Right ventricle myocardium superior (tissue), 1 donor: ENCODE measurements around the gene PRPF19. TPM values are rescaled to one million over a fixed set of nuclear protein-coding genes. Genes with fewer than 3 reads are reported as not detected.
"Not testable (repeated sequence)": the region's sequence is repeated elsewhere in the genome, so short reads cannot be mapped to it uniquely, and the experiment has no call there.

Experiments
- ATAC-seq: fragments of 200-7000 bp; cut with Tn5 transposase; one replicate; pipeline ENCODE4 v1.9.1; 2020; ENCODE audit warnings: mild to moderate bottlenecking; ENCODE audit not compliant: poor library complexity
- DNase-seq: peaks from one replicate; pipeline ENCODE4 v3.0.0-alpha.2; 2020
- intact Hi-C: fragments of 100-400 bp; cut with DNase I; formaldehyde crosslinking; loops from one replicate; pipeline ENCODE4 v1.11.2; 2022
- total RNA-seq: library from RNA; stranded (reverse); fragmentation: NEBNext Ultra II Directional; extraction: Animal tissue kit (Norgen Biotek cat#: 25700); gene quantifications from one replicate; pipeline ENCODE4 v1.2.1, GENCODE V29; 2021
- donor health status: DM: no; HTN: yes; CAD: no; lungs with severe emphysema.

The PRPF19 gene
- total RNA-seq, 1 donor from 2014 or later, result 34.0 TPM

DNA sequence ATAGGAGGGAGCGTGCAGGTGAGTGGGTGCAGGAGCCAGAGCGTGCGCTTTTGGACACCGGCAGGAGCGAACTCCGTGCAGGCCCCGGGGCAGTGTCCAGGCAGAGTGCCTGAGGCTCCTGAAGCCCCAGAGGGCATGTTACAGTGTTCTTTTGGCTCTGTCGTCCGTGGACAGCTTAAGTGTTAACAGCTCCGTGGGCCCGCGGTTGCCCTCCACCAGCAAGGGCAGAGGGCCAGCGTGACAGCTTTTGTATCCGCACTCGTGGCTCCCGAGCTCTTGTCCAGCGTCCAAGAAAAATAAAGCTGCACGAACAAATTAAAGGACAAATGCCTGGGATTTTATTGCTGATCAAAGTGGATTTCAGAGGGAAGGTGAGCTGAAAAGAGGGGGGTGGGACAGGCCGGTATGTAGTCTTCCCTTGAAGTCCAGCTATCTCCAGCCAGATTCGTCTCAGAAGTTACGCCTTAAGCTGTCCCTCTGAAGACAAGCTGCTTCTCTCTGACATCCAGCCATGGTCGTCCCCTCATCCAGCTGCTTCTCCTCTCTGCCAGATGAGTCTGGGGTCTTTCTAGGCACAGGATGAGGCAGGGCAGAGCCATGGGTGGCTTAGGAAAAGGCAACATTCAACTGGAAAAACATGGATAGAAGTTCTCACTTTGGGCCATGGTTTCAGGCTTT, 6.6 kb upstream of the PRPF19 start:
- no peak for DNase-seq
- intact Hi-C loops, result no loop called here

DNA sequence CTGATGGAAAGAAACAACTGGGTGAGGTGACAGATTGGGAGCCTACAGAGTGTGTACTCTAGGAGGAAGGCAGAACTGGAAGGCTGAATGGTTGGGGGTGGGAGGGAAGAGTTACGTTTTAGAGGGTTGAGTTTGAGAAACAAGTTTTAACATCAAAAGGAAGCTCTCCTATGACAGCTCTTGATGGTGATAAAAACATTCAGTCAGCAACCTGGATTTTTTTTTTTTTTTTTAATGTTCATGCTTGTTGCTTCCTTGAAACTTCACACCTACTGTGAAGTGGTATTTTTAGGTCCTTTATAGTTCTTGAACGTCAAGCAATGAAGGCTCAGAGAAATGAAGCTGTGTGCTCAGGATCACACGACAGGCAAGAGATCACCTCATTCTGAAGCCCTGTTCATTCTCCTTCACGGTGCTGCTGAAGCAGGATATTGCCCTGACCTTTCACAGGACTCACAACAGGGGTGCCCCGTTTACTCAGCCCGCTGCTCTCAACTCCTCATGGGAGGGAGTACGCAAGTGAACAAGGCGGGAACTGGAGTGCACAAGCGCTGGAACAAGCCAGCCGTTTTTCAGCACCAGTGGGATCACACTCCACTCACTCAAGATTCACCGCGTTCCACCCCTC, 6.0 kb upstream of the PRPF19 start:
- ATAC-seq, result no peak
- DNase-seq, result no peak
- intact Hi-C loops, result no loop called here

More for the DNA sequence above, 6.6 kb upstream of the PRPF19 start:
- ATAC-seq, result no peak

DNA sequence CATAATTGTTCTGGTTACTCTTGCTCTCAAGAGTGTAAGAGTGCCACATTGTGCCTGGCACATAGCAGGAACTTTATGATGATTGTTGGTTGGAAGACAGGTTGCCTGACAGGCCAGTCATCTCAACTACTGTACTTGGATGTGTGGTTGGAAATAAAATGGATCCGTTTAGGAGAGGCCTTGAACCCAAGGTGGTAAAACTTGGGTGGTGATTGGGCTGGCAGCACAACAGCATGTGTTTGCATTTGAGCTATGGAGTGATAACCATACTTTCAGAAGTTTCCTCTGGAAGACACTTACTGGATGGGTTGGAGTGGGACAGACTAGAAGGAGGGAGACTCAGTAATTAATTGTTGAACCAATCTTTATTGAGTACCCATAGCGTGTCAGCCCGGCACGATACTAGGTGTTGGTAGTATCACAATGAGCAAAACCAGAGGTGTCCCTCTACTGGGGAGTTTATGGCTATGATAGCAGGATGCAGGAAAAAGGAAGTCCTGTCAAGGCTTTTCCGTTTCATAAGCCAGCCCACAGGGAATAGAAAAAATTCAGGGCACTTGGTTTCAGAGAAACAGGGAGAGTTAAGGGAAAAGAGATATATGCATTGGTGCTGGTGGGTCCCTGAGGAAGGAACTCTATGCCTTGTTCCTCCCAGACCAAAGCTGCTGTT, 4.5 kb upstream of the PRPF19 start:
- intact Hi-C loops, result no loop called here
- DNase-seq (no peak), ATAC-seq (no peak)

DNA sequence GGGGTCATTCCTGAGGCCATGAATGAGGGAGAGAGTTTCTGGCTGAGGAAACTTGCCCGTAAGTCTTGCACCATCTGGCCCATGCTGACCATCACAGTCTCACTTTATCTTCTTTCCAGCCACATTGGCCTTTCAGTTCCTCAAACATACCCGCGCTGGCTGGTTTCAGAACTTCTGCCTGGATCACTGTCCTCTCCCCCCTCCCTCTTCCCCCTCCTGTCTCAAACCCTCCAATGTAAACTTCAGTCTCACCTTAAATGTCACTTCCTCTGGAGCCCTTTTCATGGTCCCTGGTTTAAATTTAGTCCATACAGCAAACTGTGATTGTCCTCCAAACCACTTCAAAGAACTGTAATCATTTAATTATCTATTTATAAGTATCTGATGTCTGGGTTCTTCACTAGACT, 3.9 kb upstream of the PRPF19 start:
- intact Hi-C loops, result no loop called here
- DNase-seq (no peak), ATAC-seq (no peak)

- ATAC-seq, intact Hi-C loops, DNase-seq: not testable (repeated sequence)
These were observed 3.4 kb upstream of the PRPF19 start for GRCh38 chr11:60909680-60910280.

- DNase-seq (no peak), ATAC-seq (no peak)
- intact Hi-C loops, result no loop called here
These were observed 2.4 kb upstream of the PRPF19 start for GRCh38 chr11:60908803-60909202.

- intact Hi-C loops, result no loop called here
- no peak for ATAC-seq
- no peak for DNase-seq
These were observed 753 bp downstream of the PRPF19 start for GRCh38 chr11:60905551-60906113.

DNA sequence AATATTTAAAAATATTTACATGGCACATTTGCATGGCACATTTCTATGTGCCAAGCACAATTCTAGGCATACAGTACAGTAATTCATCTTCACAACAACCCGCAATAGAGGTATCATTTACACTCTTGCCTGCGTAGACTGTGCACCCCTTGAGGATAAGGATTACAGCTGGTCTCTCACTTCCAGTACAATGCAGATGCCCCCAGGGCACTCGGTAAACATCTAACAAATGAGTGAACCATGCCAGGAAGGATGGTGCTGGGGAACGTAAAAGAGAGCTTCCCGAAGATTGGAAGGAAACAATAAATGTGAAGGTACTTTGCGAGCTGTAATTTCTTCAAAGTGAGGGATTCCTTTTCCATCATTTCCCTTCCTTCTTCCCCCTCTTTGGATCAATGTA, 1.3 kb downstream of the PRPF19 start:
- ATAC-seq (no peak), DNase-seq (no peak)
- intact Hi-C loops, result no loop called here

- DNase-seq, result no peak
- ATAC-seq, result no peak
- intact Hi-C loops, result loop anchor here (5.0 kb wide), 1 partner anchor 125 kb away; no protein-coding TSS in a partner anchor
These were observed 3.8 kb downstream of the PRPF19 start for GRCh38 chr11:60902625-60903024.

GRCh38 chr11:60900673-60901404, 5.5 kb downstream of the PRPF19 start:
- DNase-seq (no peak), ATAC-seq (peak; percentile 29)
- intact Hi-C loops, result loop anchor here (5.0 kb wide), 1 partner anchor 124 kb away; no protein-coding TSS in a partner anchor

DNA sequence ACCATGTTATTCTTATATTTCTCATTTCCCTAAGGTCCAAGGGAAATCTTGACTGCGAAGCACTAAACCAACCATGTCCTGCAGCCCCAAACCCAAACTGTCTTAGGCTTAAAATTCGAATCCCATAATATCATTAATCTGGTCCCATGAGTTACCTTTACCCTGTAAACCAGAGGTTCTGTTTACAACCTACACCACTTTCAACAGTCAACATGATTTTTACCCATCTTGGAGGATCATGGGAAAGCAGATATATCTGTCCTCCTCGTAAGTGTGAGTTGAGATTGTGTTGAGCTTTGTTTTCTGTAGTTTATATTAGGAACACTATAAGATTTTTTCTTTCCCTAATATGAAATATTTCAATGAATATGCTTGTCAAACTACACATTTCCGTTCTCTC, 6.4 kb downstream of the PRPF19 start:
- DNase-seq (no peak), ATAC-seq (no peak)
- intact Hi-C loops, result loop anchor here (5.0 kb wide), 2 partner anchors 68 to 123 kb away; no protein-coding TSS in a partner anchor

DNA sequence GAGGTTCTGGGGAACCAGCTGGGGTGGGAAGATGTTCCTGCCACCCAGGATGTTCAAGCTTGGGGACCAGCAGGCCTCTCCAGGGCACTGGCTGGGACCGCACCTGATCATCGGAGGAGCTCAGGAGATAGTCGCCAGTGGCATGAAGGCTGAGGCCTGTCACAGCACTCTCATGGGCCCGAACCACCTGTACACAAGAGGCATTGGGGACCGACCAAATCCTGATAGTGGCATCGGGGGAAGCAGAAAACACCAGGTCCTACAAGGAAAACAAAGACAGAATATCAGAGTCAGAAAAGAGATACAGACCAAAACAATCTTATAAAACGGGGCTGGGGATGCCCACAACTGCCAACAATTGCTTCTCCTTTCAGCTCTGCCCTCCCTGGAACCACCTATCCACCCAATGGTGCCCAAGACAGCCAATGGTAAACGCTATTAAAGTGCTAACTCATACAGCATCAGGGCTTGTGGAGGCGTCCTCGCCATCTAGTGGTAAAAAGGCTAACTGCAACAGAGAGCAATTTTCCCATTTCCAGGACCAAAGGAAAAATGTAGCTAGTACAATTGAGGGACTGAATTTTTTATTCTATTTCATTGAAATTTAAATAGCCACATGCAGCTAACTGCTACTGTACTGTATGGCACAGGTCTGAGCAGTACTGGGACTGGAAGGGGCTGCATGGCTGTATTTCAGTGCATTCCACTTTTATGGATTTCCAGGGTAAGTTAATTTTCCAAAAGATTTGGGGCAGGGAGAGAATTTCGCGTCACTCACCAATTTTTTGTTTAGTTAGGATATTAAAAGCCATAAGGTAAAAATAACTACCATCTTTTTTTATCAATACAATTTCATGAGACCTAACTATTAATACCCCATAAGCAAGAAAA, 7.1 kb downstream of the PRPF19 start:
- ATAC-seq (peak; percentile 69), DNase-seq (no peak)
- intact Hi-C loops, result loop anchor here (5.0 kb wide), 1 partner anchor 67 kb away; no protein-coding TSS in a partner anchor

- ATAC-seq (no peak), DNase-seq (no peak)
- intact Hi-C loops, result loop anchor here (5.0 kb wide), 1 partner anchor 65 kb away; no protein-coding TSS in a partner anchor
These were observed 8.9 kb downstream of the PRPF19 start for GRCh38 chr11:60897496-60897895.

DNA sequence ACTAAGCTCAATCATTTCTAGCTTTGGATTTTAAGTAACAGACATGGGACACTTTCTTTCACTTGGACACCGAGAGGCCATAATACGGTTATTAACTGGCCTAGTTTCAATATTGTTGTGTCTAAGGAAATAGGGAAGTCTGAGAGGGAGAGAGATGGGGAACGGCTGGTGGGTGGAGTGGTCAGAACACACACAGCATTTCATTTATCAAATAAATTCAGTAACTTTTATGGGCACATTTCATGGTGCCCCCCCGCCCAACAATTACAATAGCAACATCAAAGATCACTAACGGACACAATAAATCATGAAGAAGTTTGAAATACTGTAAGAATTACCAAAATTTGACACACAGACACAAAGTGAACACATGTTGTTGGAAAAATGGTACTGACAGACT, 10.7 kb downstream of the PRPF19 start:
- DNase-seq (no peak), ATAC-seq (no peak)
- intact Hi-C loops, result loop anchor here (5.0 kb wide), 1 partner anchor 63 kb away; no protein-coding TSS in a partner anchor

DNA sequence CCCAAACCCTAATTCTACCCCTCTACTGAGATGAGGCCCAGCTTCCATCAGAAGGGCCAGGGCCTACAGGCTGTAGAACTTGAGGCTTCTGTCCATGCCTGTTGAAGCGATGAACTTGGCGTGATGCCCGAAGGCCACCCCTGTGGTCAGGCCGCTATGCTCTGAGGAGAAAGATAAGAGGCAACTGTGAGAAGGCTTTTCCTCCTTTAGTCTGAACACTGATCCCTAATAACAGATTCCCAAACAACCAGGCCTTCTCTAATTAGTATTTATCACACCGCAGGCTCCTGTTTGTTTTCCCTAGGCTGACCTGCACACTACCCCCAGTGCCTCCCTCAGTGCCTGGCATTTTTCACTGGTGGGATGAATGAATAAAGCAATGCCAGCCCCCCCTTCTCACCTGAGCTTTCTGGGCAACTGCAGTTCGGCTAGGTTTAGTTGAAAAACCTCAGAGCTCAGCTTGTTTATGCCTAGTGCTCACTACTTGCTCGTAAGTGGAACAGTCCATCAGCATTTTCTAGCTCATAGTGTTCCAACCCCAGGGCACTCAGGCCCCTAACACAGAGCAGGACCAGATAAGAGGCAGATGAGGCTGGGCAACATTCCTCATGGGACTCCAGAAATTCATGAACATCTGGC, 15.2 kb downstream of the PRPF19 start:
- intact Hi-C loops, result no loop called here
- ATAC-seq (no peak), DNase-seq (peak; percentile 65)

DNA sequence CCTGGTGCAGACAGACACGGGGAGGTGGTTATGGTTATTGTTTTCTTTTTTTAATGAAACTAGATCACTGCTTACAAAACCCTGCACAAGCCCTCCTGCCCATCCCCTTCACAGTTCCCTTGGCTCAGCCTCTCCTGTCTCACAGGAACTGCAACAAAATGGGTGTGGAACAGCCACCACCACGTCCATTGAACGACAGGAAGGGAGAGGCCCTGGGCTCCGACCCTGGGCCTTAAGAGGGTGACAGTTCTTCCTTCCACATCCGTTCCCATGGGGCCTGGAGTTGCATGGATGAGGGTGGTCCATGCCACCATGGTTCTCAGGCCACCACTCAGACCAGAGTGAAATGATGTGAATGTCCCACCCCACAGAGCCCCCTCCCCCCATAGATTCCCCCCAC, 15.7 kb downstream of the PRPF19 start:
- DNase-seq (no peak), ATAC-seq (peak; percentile 9)
- intact Hi-C loops, result no loop called here

DNA sequence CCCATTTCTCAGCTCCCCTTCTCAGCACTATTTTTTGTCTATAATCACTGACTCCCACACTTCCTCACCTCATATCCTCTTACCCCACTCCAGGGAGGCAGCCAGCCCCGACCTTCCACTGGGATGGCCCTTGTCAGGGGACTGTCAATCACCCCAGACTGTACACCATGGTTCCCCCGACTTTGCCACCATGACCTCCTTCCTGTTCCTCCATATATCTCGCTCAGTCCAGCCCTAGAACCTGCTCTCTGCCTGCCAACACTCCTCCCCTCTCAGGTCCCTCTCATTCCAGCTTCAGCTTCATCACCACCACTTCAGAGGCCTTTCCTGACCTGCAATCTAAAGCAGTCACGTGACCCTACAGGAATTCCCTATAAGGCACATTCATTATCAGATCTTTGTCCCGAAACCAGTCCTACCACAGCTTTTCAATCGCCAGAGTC, 16.5 kb downstream of the PRPF19 start:
- intact Hi-C loops, result no loop called here
- ATAC-seq, result no peak
- DNase-seq, result no peak
